Hepatocyte (in vitro differentiated cells): ENCODE results near the gene SUGCT.

Source experiments
- CTCF ChIP-seq: fragments of 200-600 bp; sonication (generic); IDR thresholded peaks from 2 replicates; pipeline ENCODE4 v1.5.1; 2016; ENCODE audit warnings: antibody characterized with exemption, mild to moderate bottlenecking; ENCODE audit not compliant: poor library complexity
- EZH2phosphoT487 ChIP-seq: fragments of 200-600 bp; sonication (generic); IDR thresholded peaks from one replicate; pipeline ENCODE4 v1.6.1; 2018; ENCODE audit warnings: antibody characterized with exemption, mild to moderate bottlenecking, low read depth, moderate library complexity; ENCODE audit not compliant: unreplicated experiment, severe bottlenecking

DNA sequence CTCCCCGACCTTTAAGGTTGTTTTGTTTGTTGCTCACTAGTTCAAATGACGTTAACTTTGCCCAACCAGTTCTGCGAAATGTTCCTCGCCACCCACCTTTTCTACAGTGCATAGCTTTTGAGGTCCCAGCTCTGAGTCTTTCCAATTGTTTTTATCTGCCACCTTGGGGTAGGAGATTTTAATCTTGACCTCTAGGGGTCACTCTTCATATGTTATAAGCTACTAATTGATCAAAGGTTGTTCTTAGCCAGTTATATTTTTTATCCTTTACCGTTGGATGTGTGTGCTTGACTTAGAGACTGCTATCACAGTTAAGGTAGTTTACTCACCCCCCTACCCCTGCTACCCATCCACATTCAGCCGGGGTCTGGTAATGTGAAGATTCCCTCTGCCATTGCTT, 372.4 kb downstream of the SUGCT start:
- TF ChIP-seq EZH2phosphoT487, result no peak
- TF ChIP-seq CTCF, result no peak
